GM11168 (cell line): ENCODE results near the gene KLHL25.

Experiments used
- in situ Hi-C: fragments of 300-500 bp; cut with MboI; formaldehyde crosslinking; loops from one replicate; pipeline ENCODE4 v1.12.0; 2022; ENCODE audit warnings: low sequenced_read_pairs; ENCODE audit not compliant: unreplicated experiment

KLHL25 gene

GRCh38 chr15:85762756-85763127 lies 32.0 kb downstream of the KLHL25 start:
- in situ Hi-C loops = no loop called here

GRCh38 chr15:85762039-85762755 lies 32.5 kb downstream of the KLHL25 start:
- in situ Hi-C loops = no loop called here

GRCh38 chr15:85761635-85762034 lies 33.1 kb downstream of the KLHL25 start:
- in situ Hi-C loops = no loop called here

- in situ Hi-C loops = no loop called here
These were observed 34.0 kb downstream of the KLHL25 start for GRCh38 chr15:85760531-85761371.

- in situ Hi-C loops = no loop called here
These were observed 34.7 kb downstream of the KLHL25 start for GRCh38 chr15:85760049-85760448.

- in situ Hi-C loops = no loop called here
These were observed 35.3 kb downstream of the KLHL25 start for GRCh38 chr15:85759376-85759775.

GRCh38 chr15:85758655-85758978 lies 36.1 kb downstream of the KLHL25 start:
- in situ Hi-C loops = no loop called here

- in situ Hi-C loops = no loop called here
These were observed 36.6 kb downstream of the KLHL25 start for GRCh38 chr15:85757939-85758654.

- in situ Hi-C loops = no loop called here
These were observed 37.4 kb downstream of the KLHL25 start for GRCh38 chr15:85757073-85757938.

- in situ Hi-C loops = no loop called here
These were observed 38.2 kb downstream of the KLHL25 start for GRCh38 chr15:85756411-85757072.

- in situ Hi-C loops = no loop called here
These were observed 38.8 kb downstream of the KLHL25 start for GRCh38 chr15:85755942-85756341.

GRCh38 chr15:85755471-85755870 lies 39.3 kb downstream of the KLHL25 start:
- in situ Hi-C loops = no loop called here

GRCh38 chr15:85754989-85755388 lies 39.7 kb downstream of the KLHL25 start:
- in situ Hi-C loops = no loop called here

- in situ Hi-C loops = no loop called here
These were observed 40.8 kb downstream of the KLHL25 start for GRCh38 chr15:85753791-85754452.

- in situ Hi-C loops = no loop called here
These were observed 41.5 kb downstream of the KLHL25 start for GRCh38 chr15:85753261-85753660.

- in situ Hi-C loops = no loop called here
These were observed 42.2 kb downstream of the KLHL25 start for GRCh38 chr15:85752491-85752961.

- in situ Hi-C loops = no loop called here
These were observed 42.6 kb downstream of the KLHL25 start for GRCh38 chr15:85752124-85752475.

- in situ Hi-C loops = no loop called here
These were observed 43.2 kb downstream of the KLHL25 start for GRCh38 chr15:85751291-85752123.
